HEK293 (cell line): Measurements from ENCODE around the gene FPGS.

Experiments used
- BCL6B ChIP-seq: fragments of 450-650 bp; formaldehyde crosslinking; IDR thresholded peaks from 2 replicates; pipeline ENCODE4 v1.5.1; 2017; ENCODE audit warnings: missing biosample characterization, missing genetic modification characterization
- CTCF ChIP-seq: fragments of 450-650 bp; formaldehyde crosslinking; IDR thresholded peaks from 2 replicates; pipeline ENCODE4 v1.5.1; 2016; ENCODE audit warnings: missing biosample characterization, missing genetic modification characterization
- GLIS1 ChIP-seq: fragments of 450-650 bp; formaldehyde crosslinking; IDR thresholded peaks from 2 replicates; pipeline ENCODE4 v1.5.1; 2016; ENCODE audit warnings: missing biosample characterization, missing genetic modification characterization
- KLF17 ChIP-seq: fragments of 450-650 bp; formaldehyde crosslinking; IDR thresholded peaks from 2 replicates; pipeline ENCODE4 v1.5.1; 2016; ENCODE audit warnings: missing biosample characterization, missing genetic modification characterization
- PRDM10 ChIP-seq: fragments of 450-650 bp; formaldehyde crosslinking; IDR thresholded peaks from 2 replicates; pipeline ENCODE4 v1.5.1; 2016; ENCODE audit warnings: missing biosample characterization, missing genetic modification characterization
- ZNF274 ChIP-seq, 2 experiments: fragments of 200-500 bp in 1 of 2; fragments of 450-650 bp in 1 of 2; sonication (Bioruptor generic) in 1 of 2; formaldehyde crosslinking in 1 of 2; IDR thresholded peaks; 2 replicates each; pipeline versions ENCODE4 v1.5.1 to v1.6.1; 2014 to 2016; ENCODE audit warnings: borderline replicate concordance in 1 of 2, inconsistent platforms in 1 of 2, low read length in 1 of 2, missing biosample characterization in 1 of 2, missing genetic modification characterization in 1 of 2
- ZNF433 ChIP-seq: fragments of 450-650 bp; formaldehyde crosslinking; IDR thresholded peaks from 2 replicates; pipeline ENCODE4 v1.5.1; 2016; ENCODE audit warnings: missing biosample characterization, missing genetic modification characterization, low read depth
- ZNF76 ChIP-seq: fragments of 450-650 bp; formaldehyde crosslinking; IDR thresholded peaks from 2 replicates; pipeline ENCODE4; 2016; ENCODE audit warnings: low read depth, missing biosample characterization, missing genetic modification characterization, borderline replicate concordance

GRCh38 chr9:127792417-127793031 is 10.2 kb upstream of the FPGS start:
- TF ChIP-seq ZNF76 (tag by site-specific recombination) (no peak), CTCF (no peak), ZNF274 (IDR thresholded peaks at IDR 0.05; ENCODE audit: low read length) (no peak), ZNF274 (tag by site-specific recombination; IDR thresholded peaks at IDR 0.05; ENCODE audit: borderline replicate concordance) (no peak), BCL6B (no peak), ZNF433 (tag by site-specific recombination) (no peak), PRDM10 (tag by site-specific recombination) (no peak), KLF17 (tag by site-specific recombination) (no peak), GLIS1 (tag by site-specific recombination) (no peak)
